Ishikawa (cell line): ENCODE results near the gene CNPY4.

Experiments
- CEBPB ChIP-seq: IDR thresholded peaks from 2 replicates; pipeline ENCODE4 v1.6.1; 2012
- EP300 ChIP-seq: IDR thresholded peaks from 2 replicates; pipeline ENCODE4 v1.6.1; 2012; ENCODE audit warnings: borderline replicate concordance
- FOXM1 ChIP-seq: IDR thresholded peaks from 2 replicates; pipeline ENCODE4 v1.6.1; 2012; ENCODE audit warnings: low read depth, borderline replicate concordance
- NFIC ChIP-seq: IDR thresholded peaks from 2 replicates; pipeline ENCODE4 v1.6.1; 2012
- RAD21 ChIP-seq: IDR thresholded peaks from 2 replicates; pipeline ENCODE4 v1.6.1; 2012; ENCODE audit warnings: low read depth
- TAF1 ChIP-seq: IDR thresholded peaks from 2 replicates; pipeline ENCODE4 v1.6.1; 2012; ENCODE audit warnings: low read depth, mild to moderate bottlenecking
- TCF12 ChIP-seq: IDR thresholded peaks from 2 replicates; pipeline ENCODE4 v1.6.1; 2012; ENCODE audit warnings: low read depth
- YY1 ChIP-seq: IDR thresholded peaks from 2 replicates; pipeline ENCODE4 v1.6.1; 2012; ENCODE audit warnings: low read depth
- ZBTB7A ChIP-seq: IDR thresholded peaks from 2 replicates; pipeline ENCODE4 v1.6.1; 2012; ENCODE audit warnings: low read depth
- TF ChIP-seq, protein P1 (sequence below): IDR thresholded peaks from 2 replicates; pipeline ENCODE4 v1.6.1; 2012; ENCODE audit warnings: low read depth, mild to moderate bottlenecking
- TF ChIP-seq, protein P2 (sequence below): IDR thresholded peaks from 2 replicates; pipeline ENCODE4 v1.6.1; 2012
- TF ChIP-seq, protein P3 (sequence below): IDR thresholded peaks from 2 replicates; pipeline ENCODE4 v1.6.1; 2012

DNA sequence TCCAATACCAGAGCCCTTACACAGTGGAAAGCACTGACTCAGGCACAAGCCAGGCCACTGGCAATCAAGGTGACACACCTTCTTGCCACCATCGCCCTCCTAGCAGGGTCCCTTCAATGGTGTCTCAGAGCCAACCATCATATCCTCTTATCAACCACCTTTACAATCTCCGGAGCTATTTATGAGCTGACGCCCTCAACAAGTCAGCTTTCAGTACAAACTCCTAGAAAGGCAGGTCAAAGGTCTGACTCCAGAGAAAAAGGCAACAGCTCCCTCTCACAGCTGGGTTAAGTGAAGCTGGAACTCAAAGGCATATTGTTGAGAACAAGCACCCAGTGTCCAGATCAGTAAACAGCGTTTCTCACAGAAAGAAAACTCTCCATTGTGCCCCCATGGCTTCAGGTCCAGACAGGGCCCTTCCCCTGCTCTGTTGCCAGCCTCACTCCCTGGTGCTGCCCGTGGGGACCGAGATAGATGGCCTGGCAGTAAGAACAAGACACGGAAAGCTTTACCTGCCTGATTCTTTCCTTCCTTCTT, 40.3 kb upstream of the CNPY4 start:
- TF ChIP-seq, protein P1, sequence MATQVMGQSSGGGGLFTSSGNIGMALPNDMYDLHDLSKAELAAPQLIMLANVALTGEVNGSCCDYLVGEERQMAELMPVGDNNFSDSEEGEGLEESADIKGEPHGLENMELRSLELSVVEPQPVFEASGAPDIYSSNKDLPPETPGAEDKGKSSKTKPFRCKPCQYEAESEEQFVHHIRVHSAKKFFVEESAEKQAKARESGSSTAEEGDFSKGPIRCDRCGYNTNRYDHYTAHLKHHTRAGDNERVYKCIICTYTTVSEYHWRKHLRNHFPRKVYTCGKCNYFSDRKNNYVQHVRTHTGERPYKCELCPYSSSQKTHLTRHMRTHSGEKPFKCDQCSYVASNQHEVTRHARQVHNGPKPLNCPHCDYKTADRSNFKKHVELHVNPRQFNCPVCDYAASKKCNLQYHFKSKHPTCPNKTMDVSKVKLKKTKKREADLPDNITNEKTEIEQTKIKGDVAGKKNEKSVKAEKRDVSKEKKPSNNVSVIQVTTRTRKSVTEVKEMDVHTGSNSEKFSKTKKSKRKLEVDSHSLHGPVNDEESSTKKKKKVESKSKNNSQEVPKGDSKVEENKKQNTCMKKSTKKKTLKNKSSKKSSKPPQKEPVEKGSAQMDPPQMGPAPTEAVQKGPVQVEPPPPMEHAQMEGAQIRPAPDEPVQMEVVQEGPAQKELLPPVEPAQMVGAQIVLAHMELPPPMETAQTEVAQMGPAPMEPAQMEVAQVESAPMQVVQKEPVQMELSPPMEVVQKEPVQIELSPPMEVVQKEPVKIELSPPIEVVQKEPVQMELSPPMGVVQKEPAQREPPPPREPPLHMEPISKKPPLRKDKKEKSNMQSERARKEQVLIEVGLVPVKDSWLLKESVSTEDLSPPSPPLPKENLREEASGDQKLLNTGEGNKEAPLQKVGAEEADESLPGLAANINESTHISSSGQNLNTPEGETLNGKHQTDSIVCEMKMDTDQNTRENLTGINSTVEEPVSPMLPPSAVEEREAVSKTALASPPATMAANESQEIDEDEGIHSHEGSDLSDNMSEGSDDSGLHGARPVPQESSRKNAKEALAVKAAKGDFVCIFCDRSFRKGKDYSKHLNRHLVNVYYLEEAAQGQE, result no peak
- no peak for TF ChIP-seq CEBPB
- no peak for TF ChIP-seq EP300
- TF ChIP-seq, protein P2, sequence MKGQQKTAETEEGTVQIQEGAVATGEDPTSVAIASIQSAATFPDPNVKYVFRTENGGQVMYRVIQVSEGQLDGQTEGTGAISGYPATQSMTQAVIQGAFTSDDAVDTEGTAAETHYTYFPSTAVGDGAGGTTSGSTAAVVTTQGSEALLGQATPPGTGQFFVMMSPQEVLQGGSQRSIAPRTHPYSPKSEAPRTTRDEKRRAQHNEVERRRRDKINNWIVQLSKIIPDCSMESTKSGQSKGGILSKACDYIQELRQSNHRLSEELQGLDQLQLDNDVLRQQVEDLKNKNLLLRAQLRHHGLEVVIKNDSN, result no peak
- TF ChIP-seq, protein P3, sequence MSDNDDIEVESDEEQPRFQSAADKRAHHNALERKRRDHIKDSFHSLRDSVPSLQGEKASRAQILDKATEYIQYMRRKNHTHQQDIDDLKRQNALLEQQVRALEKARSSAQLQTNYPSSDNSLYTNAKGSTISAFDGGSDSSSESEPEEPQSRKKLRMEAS, result no peak
- no peak for TF ChIP-seq TAF1
- TF ChIP-seq TCF12, result no peak
- TF ChIP-seq ZBTB7A, result no peak
- no peak for TF ChIP-seq FOXM1
- no peak for TF ChIP-seq RAD21
- TF ChIP-seq NFIC, result no peak
- no peak for TF ChIP-seq YY1
